ENCODE measurements around the gene NKIRAS1. TPM values are rescaled to one million over a fixed set of nuclear protein-coding genes. Genes with fewer than 3 reads are reported as not detected.

The NKIRAS1 gene
- total RNA-seq, 1 experiment from 2014 or later: 7.3 TPM

DNA sequence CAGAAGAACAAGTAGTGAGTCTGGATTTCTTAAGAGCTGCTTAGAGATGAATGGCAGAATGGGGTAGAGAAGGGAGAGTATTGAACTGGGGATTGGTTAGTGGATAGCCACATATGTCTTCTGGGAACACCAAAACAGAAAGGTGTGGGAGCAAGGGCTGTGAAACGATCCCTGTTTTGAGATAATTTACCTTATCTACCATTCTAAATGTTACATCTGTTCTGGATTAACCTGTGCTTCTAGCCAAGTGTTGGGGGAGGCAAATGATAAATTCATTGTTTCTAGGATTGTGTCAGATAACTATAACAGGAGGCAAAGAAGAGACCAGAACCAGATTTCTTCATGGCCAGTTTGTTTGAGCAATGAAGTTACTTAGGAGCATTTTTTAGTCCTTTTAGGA, 36.7 kb upstream of the NKIRAS1 start:
- POLR2A ChIA-PET: no interaction called here
- H3K4me3 Mint-ChIP-seq: no peak overlapping the region
- no peaks in the 10 kb centered on the region for H3K27me3 Mint-ChIP-seq (ENCODE audit: low read depth)

More for the DNA sequence above, 36.7 kb upstream of the NKIRAS1 start:
- CTCF ChIA-PET: interaction anchor here (0.6 to 1.0 kb wide), 2 partner anchors 57 to 232 kb away, joined by 3 read pairs; no protein-coding TSS in a partner anchor
- ATAC-seq (no peak), DNase-seq (ENCODE audit: low spot score) (no peak)
- peaks cover 13% of the 10 kb centered on the region for H3K36me3 Mint-ChIP-seq
- H3K9me3 Mint-ChIP-seq: peaks cover 3% of the 10 kb centered on the region; the same call in 1 of the 2 replicates
- peaks cover 20% of the 10 kb centered on the region for H3K4me1 Mint-ChIP-seq
- no peak overlapping the region for H3K27ac Mint-ChIP-seq
- TF ChIP-seq JUN (CRISPR knock-in tag; IDR thresholded peaks at IDR 0.05) (no peak), ATF2 (CRISPR knock-in tag; IDR thresholded peaks at IDR 0.05; ENCODE audit: borderline replicate concordance, low read depth) (no peak), ESRRA (CRISPR knock-in tag; IDR thresholded peaks at IDR 0.05; ENCODE audit: borderline replicate concordance) (no peak), HMGA2 (CRISPR knock-in tag; IDR thresholded peaks at IDR 0.05) (no peak), CBFB (CRISPR knock-in tag; IDR thresholded peaks at IDR 0.05; ENCODE audit: low read depth) (no peak), ZNF263 (CRISPR knock-in tag; IDR thresholded peaks at IDR 0.05; ENCODE audit: low read depth) (no peak), SP1 (CRISPR knock-in tag; conservative IDR thresholded peaks at IDR 0.05) (no peak), E2F5 (CRISPR knock-in tag; IDR thresholded peaks at IDR 0.05) (no peak), NR2C2 (CRISPR knock-in tag; IDR thresholded peaks at IDR 0.05) (no peak), ZNF396 (CRISPR knock-in tag; IDR thresholded peaks at IDR 0.05; ENCODE audit: borderline replicate concordance) (no peak), FOXK1 (CRISPR knock-in tag; IDR thresholded peaks at IDR 0.05) (no peak), SMAD3 (CRISPR knock-in tag; IDR thresholded peaks at IDR 0.05; ENCODE audit: borderline replicate concordance) (no peak), ZNF423 (CRISPR knock-in tag; IDR thresholded peaks at IDR 0.05) (no peak), SOX15 (CRISPR knock-in tag; IDR thresholded peaks at IDR 0.05) (no peak)
- TF ChIP-seq, protein P1, sequence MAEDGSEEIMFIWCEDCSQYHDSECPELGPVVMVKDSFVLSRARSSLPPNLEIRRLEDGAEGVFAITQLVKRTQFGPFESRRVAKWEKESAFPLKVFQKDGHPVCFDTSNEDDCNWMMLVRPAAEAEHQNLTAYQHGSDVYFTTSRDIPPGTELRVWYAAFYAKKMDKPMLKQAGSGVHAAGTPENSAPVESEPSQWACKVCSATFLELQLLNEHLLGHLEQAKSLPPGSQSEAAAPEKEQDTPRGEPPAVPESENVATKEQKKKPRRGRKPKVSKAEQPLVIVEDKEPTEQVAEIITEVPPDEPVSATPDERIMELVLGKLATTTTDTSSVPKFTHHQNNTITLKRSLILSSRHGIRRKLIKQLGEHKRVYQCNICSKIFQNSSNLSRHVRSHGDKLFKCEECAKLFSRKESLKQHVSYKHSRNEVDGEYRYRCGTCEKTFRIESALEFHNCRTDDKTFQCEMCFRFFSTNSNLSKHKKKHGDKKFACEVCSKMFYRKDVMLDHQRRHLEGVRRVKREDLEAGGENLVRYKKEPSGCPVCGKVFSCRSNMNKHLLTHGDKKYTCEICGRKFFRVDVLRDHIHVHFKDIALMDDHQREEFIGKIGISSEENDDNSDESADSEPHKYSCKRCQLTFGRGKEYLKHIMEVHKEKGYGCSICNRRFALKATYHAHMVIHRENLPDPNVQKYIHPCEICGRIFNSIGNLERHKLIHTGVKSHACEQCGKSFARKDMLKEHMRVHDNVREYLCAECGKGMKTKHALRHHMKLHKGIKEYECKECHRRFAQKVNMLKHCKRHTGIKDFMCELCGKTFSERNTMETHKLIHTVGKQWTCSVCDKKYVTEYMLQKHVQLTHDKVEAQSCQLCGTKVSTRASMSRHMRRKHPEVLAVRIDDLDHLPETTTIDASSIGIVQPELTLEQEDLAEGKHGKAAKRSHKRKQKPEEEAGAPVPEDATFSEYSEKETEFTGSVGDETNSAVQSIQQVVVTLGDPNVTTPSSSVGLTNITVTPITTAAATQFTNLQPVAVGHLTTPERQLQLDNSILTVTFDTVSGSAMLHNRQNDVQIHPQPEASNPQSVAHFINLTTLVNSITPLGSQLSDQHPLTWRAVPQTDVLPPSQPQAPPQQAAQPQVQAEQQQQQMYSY (CRISPR knock-in tag; IDR thresholded peaks at IDR 0.05): no peak
- TF ChIP-seq, protein P2, sequence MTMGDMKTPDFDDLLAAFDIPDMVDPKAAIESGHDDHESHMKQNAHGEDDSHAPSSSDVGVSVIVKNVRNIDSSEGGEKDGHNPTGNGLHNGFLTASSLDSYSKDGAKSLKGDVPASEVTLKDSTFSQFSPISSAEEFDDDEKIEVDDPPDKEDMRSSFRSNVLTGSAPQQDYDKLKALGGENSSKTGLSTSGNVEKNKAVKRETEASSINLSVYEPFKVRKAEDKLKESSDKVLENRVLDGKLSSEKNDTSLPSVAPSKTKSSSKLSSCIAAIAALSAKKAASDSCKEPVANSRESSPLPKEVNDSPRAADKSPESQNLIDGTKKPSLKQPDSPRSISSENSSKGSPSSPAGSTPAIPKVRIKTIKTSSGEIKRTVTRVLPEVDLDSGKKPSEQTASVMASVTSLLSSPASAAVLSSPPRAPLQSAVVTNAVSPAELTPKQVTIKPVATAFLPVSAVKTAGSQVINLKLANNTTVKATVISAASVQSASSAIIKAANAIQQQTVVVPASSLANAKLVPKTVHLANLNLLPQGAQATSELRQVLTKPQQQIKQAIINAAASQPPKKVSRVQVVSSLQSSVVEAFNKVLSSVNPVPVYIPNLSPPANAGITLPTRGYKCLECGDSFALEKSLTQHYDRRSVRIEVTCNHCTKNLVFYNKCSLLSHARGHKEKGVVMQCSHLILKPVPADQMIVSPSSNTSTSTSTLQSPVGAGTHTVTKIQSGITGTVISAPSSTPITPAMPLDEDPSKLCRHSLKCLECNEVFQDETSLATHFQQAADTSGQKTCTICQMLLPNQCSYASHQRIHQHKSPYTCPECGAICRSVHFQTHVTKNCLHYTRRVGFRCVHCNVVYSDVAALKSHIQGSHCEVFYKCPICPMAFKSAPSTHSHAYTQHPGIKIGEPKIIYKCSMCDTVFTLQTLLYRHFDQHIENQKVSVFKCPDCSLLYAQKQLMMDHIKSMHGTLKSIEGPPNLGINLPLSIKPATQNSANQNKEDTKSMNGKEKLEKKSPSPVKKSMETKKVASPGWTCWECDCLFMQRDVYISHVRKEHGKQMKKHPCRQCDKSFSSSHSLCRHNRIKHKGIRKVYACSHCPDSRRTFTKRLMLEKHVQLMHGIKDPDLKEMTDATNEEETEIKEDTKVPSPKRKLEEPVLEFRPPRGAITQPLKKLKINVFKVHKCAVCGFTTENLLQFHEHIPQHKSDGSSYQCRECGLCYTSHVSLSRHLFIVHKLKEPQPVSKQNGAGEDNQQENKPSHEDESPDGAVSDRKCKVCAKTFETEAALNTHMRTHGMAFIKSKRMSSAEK (CRISPR knock-in tag; IDR thresholded peaks at IDR 0.05; ENCODE audit: borderline replicate concordance): no peak
- TF ChIP-seq, protein P3, sequence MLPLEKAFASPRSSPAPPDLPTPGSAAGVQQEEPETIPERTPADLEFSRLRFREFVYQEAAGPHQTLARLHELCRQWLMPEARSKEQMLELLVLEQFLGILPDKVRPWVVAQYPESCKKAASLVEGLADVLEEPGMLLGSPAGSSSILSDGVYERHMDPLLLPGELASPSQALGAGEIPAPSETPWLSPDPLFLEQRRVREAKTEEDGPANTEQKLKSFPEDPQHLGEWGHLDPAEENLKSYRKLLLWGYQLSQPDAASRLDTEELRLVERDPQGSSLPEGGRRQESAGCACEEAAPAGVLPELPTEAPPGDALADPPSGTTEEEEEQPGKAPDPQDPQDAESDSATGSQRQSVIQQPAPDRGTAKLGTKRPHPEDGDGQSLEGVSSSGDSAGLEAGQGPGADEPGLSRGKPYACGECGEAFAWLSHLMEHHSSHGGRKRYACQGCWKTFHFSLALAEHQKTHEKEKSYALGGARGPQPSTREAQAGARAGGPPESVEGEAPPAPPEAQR (CRISPR knock-in tag; IDR thresholded peaks at IDR 0.05): no peak

Data from WTC11 (cell line).